HepG2 (cell line): ENCODE data around the gene PLVAP. TPM values are rescaled to one million over a fixed set of nuclear protein-coding genes. Genes with fewer than 3 reads are reported as not detected.

ENCODE experiments used
- FOXK1 ChIP-seq: sonication (generic); formaldehyde crosslinking; IDR thresholded peaks from 2 replicates; pipeline ENCODE4 v1.4.0; 2020; ENCODE audit warnings: low read depth, missing genetic modification reagents, borderline replicate concordance
- GFI1 ChIP-seq: sonication (generic); formaldehyde crosslinking; IDR thresholded peaks from 2 replicates; pipeline ENCODE4 v1.5.0; 2020; ENCODE audit warnings: missing genetic modification reagents, mild to moderate bottlenecking, borderline replicate concordance
- HDAC6 ChIP-seq: fragments of 200-600 bp; sonication (generic); IDR thresholded peaks from 2 replicates; pipeline ENCODE4 v1.7.0; 2017; ENCODE audit warnings: mild to moderate bottlenecking, antibody characterized with exemption, low read length, low read depth
- ISL2 ChIP-seq: sonication (generic); formaldehyde crosslinking; IDR thresholded peaks from 2 replicates; pipeline ENCODE4 v1.5.0; 2020; ENCODE audit warnings: missing genetic modification reagents
- KAT7 ChIP-seq: IDR thresholded peaks from 2 replicates; pipeline ENCODE4 v1.6.1; 2018; ENCODE audit warnings: borderline replicate concordance, missing compliant biosample characterization
- MAFG ChIP-seq: sonication (generic); formaldehyde crosslinking; IDR thresholded peaks from 2 replicates; pipeline ENCODE4 v1.5.1; 2020; ENCODE audit warnings: mild to moderate bottlenecking, missing genetic modification reagents
- PRDM4 ChIP-seq: sonication (generic); formaldehyde crosslinking; IDR thresholded peaks from 2 replicates; pipeline ENCODE4 v1.9.0; 2021; ENCODE audit warnings: missing genetic modification reagents, borderline replicate concordance
- RNF219 ChIP-seq: sonication (generic); formaldehyde crosslinking; IDR thresholded peaks from 2 replicates; pipeline ENCODE4 v1.5.0; 2020; ENCODE audit warnings: mild to moderate bottlenecking, missing genetic modification reagents
- ZMAT3 ChIP-seq: sonication (generic); formaldehyde crosslinking; conservative IDR thresholded peaks from 2 replicates; pipeline ENCODE4 v1.7.0; 2021; ENCODE audit warnings: missing genetic modification reagents
- ZNF318 ChIP-seq: sonication (generic); formaldehyde crosslinking; IDR thresholded peaks from 2 replicates; pipeline ENCODE4 v1.4.0; 2020; ENCODE audit warnings: mild to moderate bottlenecking, missing genetic modification reagents
- polyA plus RNA-seq, 8 experiments: library from polyadenylated mRNA; depleted of rRNA in 3 of 8; stranded (reverse) in 7 of 8; unstranded in 1 of 8; fragments of >200 nt; fragmentation: Illumina TruSeq in 4 of 8; extraction: Trizol in 4 of 8; gene quantifications; 2 replicates each; pipeline versions ENCODE4 v1.2.1 to v1.2.3, GENCODE V29; 2011 to 2016; ENCODE audit warnings: low read depth in 4 of 8, missing spikeins in 1 of 8, mixed read lengths in 1 of 8; ENCODE audit not compliant: insufficient read depth in 1 of 8
- total RNA-seq, 5 experiments: library from RNA; depleted of rRNA; stranded (reverse); fragments of >200 nt; fragmentation: Illumina TruSeq; extraction: Trizol; gene quantifications; 2 replicates each; pipeline ENCODE4 v1.2.3, GENCODE V29; 2016; ENCODE audit warnings: low read depth in 1 of 5

The PLVAP gene
- total and polyA plus RNA-seq, 2 of the 13 experiments (the other 11 are each of a cell fraction or from before 2014, with no cell fraction given) = 0.26 TPM; not detected in 1

GRCh38 chr19:17305517-17306284 is 71.4 kb downstream of the PLVAP start, which contains the start of gene MRPL34 (continued):
- TF ChIP-seq PRDM4 (CRISPR knock-in tag) = no peak
- 0 out of 2 replicates have a peak, but pooled peaks have one; percentile 9 for TF ChIP-seq GFI1
- TF ChIP-seq KAT7 (CRISPR knock-in tag) = peak; percentile 90; the same call in 1 of the 2 replicates
- peak; percentile 21; the same call in 1 of the 2 replicates for TF ChIP-seq ISL2
- TF ChIP-seq HDAC6 = no peak
- TF ChIP-seq FOXK1 (CRISPR knock-in tag) = peak; percentile 79; the same call in 1 of the 2 replicates
- TF ChIP-seq ZMAT3 (CRISPR knock-in tag) = no peak
- 0 out of 2 replicates have a peak, but pooled peaks have one; percentile 34 for TF ChIP-seq ZNF318
- no peak for TF ChIP-seq RNF219 (CRISPR knock-in tag)
- TF ChIP-seq MAFG (CRISPR knock-in tag) = no peak
